ENCODE measurements around the gene FARSA.

DNA sequence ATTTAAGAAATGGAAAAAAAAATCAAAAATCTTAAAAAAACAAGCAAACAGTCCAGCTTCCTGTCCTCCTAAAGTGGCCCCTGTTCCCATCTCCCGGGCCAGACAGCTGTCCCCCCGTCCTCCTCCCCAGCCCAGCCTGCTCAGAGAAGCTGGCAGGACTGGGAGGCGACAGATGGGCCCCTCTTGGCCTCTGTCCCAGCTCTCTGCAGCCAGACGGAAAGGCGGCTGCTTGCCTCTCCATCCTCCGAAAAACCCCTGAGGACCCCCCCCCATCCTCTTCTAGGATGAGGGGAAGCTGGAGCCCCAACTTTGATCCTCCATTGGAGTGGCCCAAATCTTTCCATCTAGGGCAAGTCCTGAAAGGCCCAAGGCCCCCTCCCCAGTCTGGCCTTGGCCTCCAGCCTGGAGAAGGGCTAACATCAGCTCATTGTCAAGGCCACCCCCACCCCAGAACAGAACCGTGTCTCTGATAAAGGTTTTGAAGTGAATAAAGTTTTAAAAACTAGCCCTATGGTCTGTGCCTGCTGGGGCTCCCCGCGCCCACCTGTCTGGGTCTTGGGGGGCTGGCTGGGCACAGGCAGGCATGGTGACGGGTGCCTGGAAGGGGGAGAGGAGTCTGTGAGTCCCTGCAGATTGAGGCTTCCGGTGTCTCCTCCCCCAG lies 19.8 kb upstream of the FARSA start:
- TF ChIP-seq CSDC2 (CRISPR knock-in tag; IDR thresholded peaks at IDR 0.05) = no peak
- TF ChIP-seq, protein P1, sequence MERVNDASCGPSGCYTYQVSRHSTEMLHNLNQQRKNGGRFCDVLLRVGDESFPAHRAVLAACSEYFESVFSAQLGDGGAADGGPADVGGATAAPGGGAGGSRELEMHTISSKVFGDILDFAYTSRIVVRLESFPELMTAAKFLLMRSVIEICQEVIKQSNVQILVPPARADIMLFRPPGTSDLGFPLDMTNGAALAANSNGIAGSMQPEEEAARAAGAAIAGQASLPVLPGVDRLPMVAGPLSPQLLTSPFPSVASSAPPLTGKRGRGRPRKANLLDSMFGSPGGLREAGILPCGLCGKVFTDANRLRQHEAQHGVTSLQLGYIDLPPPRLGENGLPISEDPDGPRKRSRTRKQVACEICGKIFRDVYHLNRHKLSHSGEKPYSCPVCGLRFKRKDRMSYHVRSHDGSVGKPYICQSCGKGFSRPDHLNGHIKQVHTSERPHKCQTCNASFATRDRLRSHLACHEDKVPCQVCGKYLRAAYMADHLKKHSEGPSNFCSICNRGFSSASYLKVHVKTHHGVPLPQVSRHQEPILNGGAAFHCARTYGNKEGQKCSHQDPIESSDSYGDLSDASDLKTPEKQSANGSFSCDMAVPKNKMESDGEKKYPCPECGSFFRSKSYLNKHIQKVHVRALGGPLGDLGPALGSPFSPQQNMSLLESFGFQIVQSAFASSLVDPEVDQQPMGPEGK (CRISPR knock-in tag; IDR thresholded peaks at IDR 0.05; ENCODE audit: borderline replicate concordance) = peak; percentile 62; the same call in 1 of the 2 replicates
- TF ChIP-seq ZNF565 (CRISPR knock-in tag; conservative IDR thresholded peaks at IDR 0.05; ENCODE audit: low read depth) = no peak
- TF ChIP-seq ISL1 (CRISPR knock-in tag; IDR thresholded peaks at IDR 0.05) = no peak
- TF ChIP-seq CREB5 (CRISPR knock-in tag; IDR thresholded peaks at IDR 0.05; ENCODE audit: low read depth) = no peak
- no peak for TF ChIP-seq ZC3H10 (CRISPR knock-in tag; IDR thresholded peaks at IDR 0.05)
- TF ChIP-seq ARNTL (CRISPR knock-in tag; IDR thresholded peaks at IDR 0.05; ENCODE audit: borderline replicate concordance, low read depth) = no peak
- no peak for TF ChIP-seq OSR1 (CRISPR knock-in tag; IDR thresholded peaks at IDR 0.05)

Measured in SK-N-SH treated with all-trans-retinoic acid at 6 μM for 48 hours (cell line).